ENCODE data around the gene KDSR. TPM values are rescaled to one million over a fixed set of nuclear protein-coding genes. Genes with fewer than 3 reads are reported as not detected.

KDSR gene
- total RNA-seq, 1 donor from 2014 or later, result 31.1 TPM

GRCh38 chr18:63318889-63319382 lies 48.1 kb downstream of the KDSR start:
- Mint-ChIP-seq H3K9me3 (ENCODE audit: unreplicated experiment) (peaks cover 18% of the 10 kb centered on the region), H3K27me3 (ENCODE audit: unreplicated experiment) (peaks cover 16% of the 10 kb centered on the region), H3K4me1 (ENCODE audit: low read depth, unreplicated experiment) (peaks cover 12% of the 10 kb centered on the region), H3K36me3 (ENCODE audit: unreplicated experiment) (no peaks in the 10 kb centered on the region), H3K4me3 (ENCODE audit: unreplicated experiment) (peak overlapping the region; percentile 95), H3K27ac (ENCODE audit: unreplicated experiment) (peak overlapping the region; percentile 65)
- no peak for DNase-seq
- no peak for TF ChIP-seq CTCF (IDR thresholded peaks at IDR 0.05; ENCODE audit: partially characterized antibody, unreplicated experiment)

GRCh38 chr18:63317982-63318888 lies 48.8 kb downstream of the KDSR start:
- peaks cover 16% of the 10 kb centered on the region for H3K27me3 Mint-ChIP-seq (ENCODE audit: unreplicated experiment)

GRCh38 chr18:63317556-63317946 lies 49.5 kb downstream of the KDSR start:
- peaks cover 8% of the 10 kb centered on the region for H3K4me1 Mint-ChIP-seq (ENCODE audit: low read depth, unreplicated experiment)
- no peak for TF ChIP-seq CTCF (IDR thresholded peaks at IDR 0.05; ENCODE audit: partially characterized antibody, unreplicated experiment)
- H3K27me3 Mint-ChIP-seq (ENCODE audit: unreplicated experiment), result peaks cover 16% of the 10 kb centered on the region
- no peaks in the 10 kb centered on the region for H3K36me3 Mint-ChIP-seq (ENCODE audit: unreplicated experiment)
- H3K27ac Mint-ChIP-seq (ENCODE audit: unreplicated experiment), result no peak overlapping the region
- peaks cover 18% of the 10 kb centered on the region for H3K9me3 Mint-ChIP-seq (ENCODE audit: unreplicated experiment)
- H3K4me3 Mint-ChIP-seq (ENCODE audit: unreplicated experiment), result peak overlapping the region; percentile 88
- no peak for DNase-seq

More at GRCh38 chr18:63317982-63318888, 48.8 kb downstream of the KDSR start:
- Mint-ChIP-seq H3K36me3 (ENCODE audit: unreplicated experiment) (no peaks in the 10 kb centered on the region), H3K4me3 (ENCODE audit: unreplicated experiment) (peak overlapping the region; percentile 95), H3K4me1 (ENCODE audit: low read depth, unreplicated experiment) (peaks cover 12% of the 10 kb centered on the region), H3K9me3 (ENCODE audit: unreplicated experiment) (peaks cover 18% of the 10 kb centered on the region), H3K27ac (ENCODE audit: unreplicated experiment) (no peak overlapping the region)
- peak; percentile 60 for TF ChIP-seq CTCF (IDR thresholded peaks at IDR 0.05; ENCODE audit: partially characterized antibody, unreplicated experiment)
- DNase-seq, result peak; percentile 74

- TF ChIP-seq CTCF (IDR thresholded peaks at IDR 0.05; ENCODE audit: partially characterized antibody, unreplicated experiment), result no peak
- no peak for DNase-seq
- Mint-ChIP-seq H3K27me3 (ENCODE audit: unreplicated experiment) (peaks cover 16% of the 10 kb centered on the region), H3K4me1 (ENCODE audit: low read depth, unreplicated experiment) (peaks cover 8% of the 10 kb centered on the region), H3K27ac (ENCODE audit: unreplicated experiment) (no peak overlapping the region), H3K4me3 (ENCODE audit: unreplicated experiment) (peak overlapping the region; percentile 88), H3K36me3 (ENCODE audit: unreplicated experiment) (no peaks in the 10 kb centered on the region), H3K9me3 (ENCODE audit: unreplicated experiment) (peaks cover 18% of the 10 kb centered on the region)
Measured at GRCh38 chr18:63316612-63317555, 50.1 kb downstream of the KDSR start.
